Measurements from ENCODE around the gene FAM181B. TPM values are rescaled to one million over a fixed set of nuclear protein-coding genes. Genes with fewer than 3 reads are reported as not detected.

FAM181B gene
- total and polyA plus RNA-seq, 2 of the 13 experiments (the other 11 are each of a cell fraction or from before 2014, with no cell fraction given): not detected

- no TSS peak for BruUV-seq (replicated peaks)
- peaks cover 0 to 16% of the 10 kb centered on the region in 2 experiments; a peak in 3 of 5 replicates for H3K27me3 ChIP-seq (ENCODE audit: control insufficient read depth in 1 of 2, insufficient read depth in 2 of 2, low read length in 2 of 2)
- H3K4me1 ChIP-seq (ENCODE audit: insufficient read depth, low read length): no peaks in the 10 kb centered on the region
- no peak overlapping the region for H3K4me3 ChIP-seq (replicated peaks in 1 of 3; ENCODE audit: insufficient read depth in 1 of 3, low read depth in 2 of 3, low read length in 3 of 3)
- H3K4me2 ChIP-seq (ENCODE audit: low read depth, low read length): no peak overlapping the region
- H2AFZ ChIP-seq (ENCODE audit: low read length): no peak overlapping the region
- ChIA-PET CTCF (ENCODE audit: low intra/inter-chr PET ratio, low total read pairs) (interaction anchor here (1.7 to 2.6 kb wide), 2 partner anchors 144 to 1101 kb away, joined by 5 to 21 read pairs; no protein-coding TSS in a partner anchor), POLR2A (no interaction called here)
- 15% methylated on average over 5 of the region's 5 CpGs for WGBS (ENCODE audit: low lambda C conversion rate)
- no peak for FAIRE-seq
- H3K27ac ChIP-seq (ENCODE audit: extremely low read length, insufficient read depth, low read length): no peak overlapping the region
- in situ Hi-C loops (cut with HindIII; ENCODE audit: extremely low pct_ligation_motif_present, low pct_unique_long_range_greater_than_20kb) (loop anchor here (25.0 kb wide), 1 partner anchor 1093 kb away; no protein-coding TSS in a partner anchor), intact Hi-C loops (cut with micrococcal nuclease; ENCODE audit: unreplicated experiment) (no loop called here)
- H3K9ac ChIP-seq (ENCODE audit: insufficient read depth, low read depth, low read length): no peak overlapping the region
- no peaks in the 10 kb centered on the region for H3K79me2 ChIP-seq (ENCODE audit: insufficient read depth, low read length)
- H4K20me1 ChIP-seq (ENCODE audit: insufficient read depth, low read length): no peaks in the 10 kb centered on the region
- no peaks in the 10 kb centered on the region for H3K9me3 ChIP-seq (ENCODE audit: low read length)
- DNase-seq (ENCODE audit: low spot score): no peak
- no peak for ATAC-seq
- no peaks in the 10 kb centered on the region for H3K36me3 ChIP-seq (replicated peaks in 1 of 2; ENCODE audit: control insufficient read depth in 1 of 2, insufficient read depth in 2 of 2, low read length in 2 of 2)
- TF ChIP-seq JUNB (CRISPR knock-in tag; IDR thresholded peaks at IDR 0.05; ENCODE audit: borderline replicate concordance) (no peak), RFXANK (CRISPR knock-in tag; IDR thresholded peaks at IDR 0.05) (no peak), NFYC (CRISPR knock-in tag; IDR thresholded peaks at IDR 0.05) (no peak), FOSL2 (CRISPR knock-in tag; IDR thresholded peaks at IDR 0.05) (no peak), ZNF251 (CRISPR knock-in tag; IDR thresholded peaks at IDR 0.05) (no peak), KLF16 (CRISPR knock-in tag; IDR thresholded peaks at IDR 0.05) (no peak), HOXA9 (CRISPR knock-in tag; IDR thresholded peaks at IDR 0.05; ENCODE audit: borderline replicate concordance) (no peak), DRAP1 (CRISPR knock-in tag; IDR thresholded peaks at IDR 0.05) (no peak), CAMTA2 (CRISPR knock-in tag; IDR thresholded peaks at IDR 0.05; ENCODE audit: borderline replicate concordance) (no peak), KLF12 (CRISPR knock-in tag; IDR thresholded peaks at IDR 0.05; ENCODE audit: borderline replicate concordance) (no peak), ZBTB1 (CRISPR knock-in tag; IDR thresholded peaks at IDR 0.05; ENCODE audit: borderline replicate concordance) (no peak), HOXA3 (CRISPR knock-in tag; IDR thresholded peaks at IDR 0.05) (no peak), ZNF543 (CRISPR knock-in tag; IDR thresholded peaks at IDR 0.05) (no peak), ZNF264 (CRISPR knock-in tag; IDR thresholded peaks at IDR 0.05) (no peak)
- TF ChIP-seq, protein P1, sequence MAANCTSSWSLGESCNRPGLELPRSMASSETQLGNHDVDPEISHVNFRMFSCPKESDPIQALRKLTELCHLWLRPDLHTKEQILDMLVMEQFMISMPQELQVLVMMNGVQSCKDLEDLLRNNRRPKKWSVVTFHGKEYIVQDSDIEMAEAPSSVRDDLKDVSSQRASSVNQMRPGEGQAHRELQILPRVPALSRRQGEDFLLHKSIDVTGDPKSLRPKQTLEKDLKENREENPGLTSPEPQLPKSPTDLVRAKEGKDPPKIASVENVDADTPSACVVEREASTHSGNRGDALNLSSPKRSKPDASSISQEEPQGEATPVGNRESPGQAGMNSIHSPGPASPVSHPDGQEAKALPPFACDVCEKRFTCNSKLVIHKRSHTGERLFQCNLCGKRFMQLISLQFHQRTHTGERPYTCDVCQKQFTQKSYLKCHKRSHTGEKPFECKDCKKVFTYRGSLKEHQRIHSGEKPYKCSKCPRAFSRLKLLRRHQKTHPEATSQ (CRISPR knock-in tag; IDR thresholded peaks at IDR 0.05; ENCODE audit: borderline replicate concordance): no peak
- TF ChIP-seq, protein P2, sequence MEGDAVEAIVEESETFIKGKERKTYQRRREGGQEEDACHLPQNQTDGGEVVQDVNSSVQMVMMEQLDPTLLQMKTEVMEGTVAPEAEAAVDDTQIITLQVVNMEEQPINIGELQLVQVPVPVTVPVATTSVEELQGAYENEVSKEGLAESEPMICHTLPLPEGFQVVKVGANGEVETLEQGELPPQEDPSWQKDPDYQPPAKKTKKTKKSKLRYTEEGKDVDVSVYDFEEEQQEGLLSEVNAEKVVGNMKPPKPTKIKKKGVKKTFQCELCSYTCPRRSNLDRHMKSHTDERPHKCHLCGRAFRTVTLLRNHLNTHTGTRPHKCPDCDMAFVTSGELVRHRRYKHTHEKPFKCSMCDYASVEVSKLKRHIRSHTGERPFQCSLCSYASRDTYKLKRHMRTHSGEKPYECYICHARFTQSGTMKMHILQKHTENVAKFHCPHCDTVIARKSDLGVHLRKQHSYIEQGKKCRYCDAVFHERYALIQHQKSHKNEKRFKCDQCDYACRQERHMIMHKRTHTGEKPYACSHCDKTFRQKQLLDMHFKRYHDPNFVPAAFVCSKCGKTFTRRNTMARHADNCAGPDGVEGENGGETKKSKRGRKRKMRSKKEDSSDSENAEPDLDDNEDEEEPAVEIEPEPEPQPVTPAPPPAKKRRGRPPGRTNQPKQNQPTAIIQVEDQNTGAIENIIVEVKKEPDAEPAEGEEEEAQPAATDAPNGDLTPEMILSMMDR (CRISPR knock-in tag; IDR thresholded peaks at IDR 0.05): no peak
Measured at GRCh38 chr11:82719361-82720105, 14.1 kb downstream of the FAM181B start.

Measured in HepG2 (cell line).